GM18505 (cell line): ENCODE data around the gene GABRR2.

ENCODE experiments used
- ATAC-seq: cut with Tn5 transposase; IDR thresholded peaks from one replicate; pipeline ENCODE4 v1.9.1; 2021; ENCODE audit not compliant: unreplicated experiment
- POLR2A ChIP-seq: IDR thresholded peaks from 4 replicates; pipeline ENCODE4 v1.6.1; 2011; ENCODE audit warnings: borderline replicate concordance; ENCODE audit not compliant: insufficient read depth, insufficient read length; ENCODE audit errors: extremely low read depth

GABRR2 gene

DNA sequence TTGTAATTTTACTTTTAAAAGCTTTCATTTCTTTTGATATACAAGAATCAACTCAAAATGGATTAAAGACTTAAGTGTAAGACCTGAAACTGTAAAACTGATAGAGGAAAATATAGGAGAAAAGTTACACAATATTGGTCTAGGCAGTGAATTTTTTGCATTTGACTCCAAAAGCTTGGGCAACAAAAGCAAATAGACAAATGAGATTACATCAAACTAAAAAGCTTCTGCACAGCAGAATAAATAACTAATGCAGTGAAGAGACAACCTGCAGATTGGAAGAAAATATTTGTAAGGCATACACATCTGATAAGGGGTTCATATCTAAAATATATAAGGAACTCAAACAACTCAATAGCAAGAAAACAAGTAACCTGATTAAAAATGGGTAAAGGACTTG is 100.9 kb downstream of the GABRR2 start:
- no peak for TF ChIP-seq POLR2A
- ATAC-seq: no peak

DNA sequence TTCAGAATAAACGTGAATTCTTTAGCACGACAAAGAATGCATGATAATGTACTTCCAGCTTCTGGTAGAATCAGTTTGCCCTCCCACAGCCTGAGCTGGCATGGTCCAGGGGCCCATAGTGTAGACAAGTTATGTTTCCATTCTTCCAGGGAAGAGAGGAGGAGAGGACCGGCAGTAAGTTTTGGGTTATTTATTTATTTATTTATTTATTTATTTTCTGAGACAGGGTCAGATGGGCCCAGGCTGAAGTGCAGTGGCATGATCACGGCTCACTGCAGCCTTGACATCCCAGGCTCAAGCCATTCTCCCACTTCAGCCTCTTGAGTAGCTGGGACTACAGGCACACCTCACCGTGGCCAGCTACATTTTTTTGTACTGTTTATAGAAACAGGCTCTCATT is 102.6 kb downstream of the GABRR2 start:
- ATAC-seq: no peak

DNA sequence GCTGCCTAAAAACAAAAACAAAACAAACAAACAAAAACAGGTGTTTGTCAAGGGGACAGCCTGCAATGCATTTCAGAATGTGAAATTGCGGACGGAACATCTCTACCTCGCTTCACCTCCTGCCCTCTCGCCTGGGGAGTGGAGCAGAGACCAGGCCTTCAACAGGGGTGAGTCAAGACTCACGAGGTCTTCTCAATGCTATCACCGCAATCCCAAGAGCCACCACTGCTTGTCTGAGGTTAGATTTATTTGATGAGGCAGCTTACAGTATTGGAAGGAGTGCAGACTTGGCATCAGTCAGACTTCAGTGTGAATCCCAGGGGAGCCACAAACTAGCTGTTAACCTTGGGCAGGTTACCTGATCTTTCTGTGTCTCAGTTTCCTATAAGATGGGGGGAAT is 105.6 kb downstream of the GABRR2 start:
- ATAC-seq: no peak
- no peak for TF ChIP-seq POLR2A

More for the DNA sequence above, 102.6 kb downstream of the GABRR2 start:
- TF ChIP-seq POLR2A: no peak

DNA sequence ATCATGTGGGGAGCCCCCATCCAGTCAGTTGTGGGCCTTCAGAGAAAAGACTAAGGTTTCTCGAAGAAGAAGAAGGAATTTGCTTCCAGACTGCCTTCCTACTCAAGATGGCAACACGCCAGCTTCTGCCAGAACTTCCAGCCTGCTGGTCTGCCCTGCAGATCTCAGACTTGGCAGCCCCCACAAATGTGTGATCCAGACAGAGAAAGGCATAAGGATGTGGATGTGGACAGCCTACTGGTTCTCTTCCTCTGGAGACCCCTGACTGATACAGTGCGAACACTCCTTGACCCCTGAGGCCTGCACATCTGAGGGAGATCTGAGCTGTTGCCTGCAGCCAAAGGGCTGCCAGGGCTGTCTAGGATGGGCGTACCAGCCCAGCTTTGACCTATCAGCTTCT is 106.5 kb downstream of the GABRR2 start:
- TF ChIP-seq POLR2A: no peak
- no peak for ATAC-seq
